Measurements from ENCODE around the gene TMEM41A. TPM values are rescaled to one million over a fixed set of nuclear protein-coding genes. Genes with fewer than 3 reads are reported as not detected.
A peak's percentile ranks its signal among the peaks of the same experiment; 100 is the strongest.

Gene TMEM41A
- total RNA-seq, 1 experiment from 2014 or later = 30.2 TPM

- H3K4me1 ChIP-seq (ENCODE audit: control insufficient read depth, insufficient read depth, low read length) = peaks cover 16% of the 10 kb centered on the region
- no peaks in the 10 kb centered on the region for H3K27me3 ChIP-seq (ENCODE audit: control insufficient read depth, insufficient read depth, low read length)
- peak overlapping the region; percentile 5; the same call in 1 of the 2 replicates for H3K27ac ChIP-seq (ENCODE audit: low read length)
- DNase-seq (ENCODE audit: low read depth, low spot score) (no peak), ATAC-seq (no peak)
- in situ Hi-C loops (cut with HindIII; ENCODE audit: low pct_unique_long_range_greater_than_20kb, low sequenced_read_pairs) (no loop called here), intact Hi-C loops (cut with micrococcal nuclease; ENCODE audit: unreplicated experiment) (no loop called here)
- no TSS peak for BruUV-seq (replicated peaks)
- POLR2A ChIA-PET = no interaction called here
- H3K4me3 ChIP-seq (ENCODE audit: low read depth in 2 of 2, low read length in 2 of 2) = no peak overlapping the region
- CTCF ChIA-PET = interaction anchor here (0.7 kb wide), 1 partner anchor 232 kb away, joined by 4 read pairs; no protein-coding TSS in a partner anchor
- no peaks in the 10 kb centered on the region for H3K9me3 ChIP-seq (ENCODE audit: control insufficient read depth, insufficient read depth, low read depth, low read length)
- H3K36me3 ChIP-seq (ENCODE audit: control insufficient read depth, insufficient read depth, low read length) = no peaks in the 10 kb centered on the region
- TF ChIP-seq CTCF (IDR thresholded peaks at IDR 0.05) (no peak), SIN3A (IDR thresholded peaks at IDR 0.05; ENCODE audit: borderline replicate concordance, insufficient read depth, low read depth, low read length) (no peak), TCF7L2 (IDR thresholded peaks at IDR 0.05; ENCODE audit: low read depth, low read length) (no peak), POLR2AphosphoS5 (IDR thresholded peaks at IDR 0.05; ENCODE audit: low read depth, low read length) (no peak)
- TF ChIP-seq, protein P1, sequence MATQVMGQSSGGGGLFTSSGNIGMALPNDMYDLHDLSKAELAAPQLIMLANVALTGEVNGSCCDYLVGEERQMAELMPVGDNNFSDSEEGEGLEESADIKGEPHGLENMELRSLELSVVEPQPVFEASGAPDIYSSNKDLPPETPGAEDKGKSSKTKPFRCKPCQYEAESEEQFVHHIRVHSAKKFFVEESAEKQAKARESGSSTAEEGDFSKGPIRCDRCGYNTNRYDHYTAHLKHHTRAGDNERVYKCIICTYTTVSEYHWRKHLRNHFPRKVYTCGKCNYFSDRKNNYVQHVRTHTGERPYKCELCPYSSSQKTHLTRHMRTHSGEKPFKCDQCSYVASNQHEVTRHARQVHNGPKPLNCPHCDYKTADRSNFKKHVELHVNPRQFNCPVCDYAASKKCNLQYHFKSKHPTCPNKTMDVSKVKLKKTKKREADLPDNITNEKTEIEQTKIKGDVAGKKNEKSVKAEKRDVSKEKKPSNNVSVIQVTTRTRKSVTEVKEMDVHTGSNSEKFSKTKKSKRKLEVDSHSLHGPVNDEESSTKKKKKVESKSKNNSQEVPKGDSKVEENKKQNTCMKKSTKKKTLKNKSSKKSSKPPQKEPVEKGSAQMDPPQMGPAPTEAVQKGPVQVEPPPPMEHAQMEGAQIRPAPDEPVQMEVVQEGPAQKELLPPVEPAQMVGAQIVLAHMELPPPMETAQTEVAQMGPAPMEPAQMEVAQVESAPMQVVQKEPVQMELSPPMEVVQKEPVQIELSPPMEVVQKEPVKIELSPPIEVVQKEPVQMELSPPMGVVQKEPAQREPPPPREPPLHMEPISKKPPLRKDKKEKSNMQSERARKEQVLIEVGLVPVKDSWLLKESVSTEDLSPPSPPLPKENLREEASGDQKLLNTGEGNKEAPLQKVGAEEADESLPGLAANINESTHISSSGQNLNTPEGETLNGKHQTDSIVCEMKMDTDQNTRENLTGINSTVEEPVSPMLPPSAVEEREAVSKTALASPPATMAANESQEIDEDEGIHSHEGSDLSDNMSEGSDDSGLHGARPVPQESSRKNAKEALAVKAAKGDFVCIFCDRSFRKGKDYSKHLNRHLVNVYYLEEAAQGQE (IDR thresholded peaks at IDR 0.05; ENCODE audit: insufficient read depth in 1 of 2, low read depth in 2 of 2, low read length in 1 of 2) = no peak
Observed at GRCh38 chr3:185539934-185540333, 41.1 kb upstream of the TMEM41A start.

DNA sequence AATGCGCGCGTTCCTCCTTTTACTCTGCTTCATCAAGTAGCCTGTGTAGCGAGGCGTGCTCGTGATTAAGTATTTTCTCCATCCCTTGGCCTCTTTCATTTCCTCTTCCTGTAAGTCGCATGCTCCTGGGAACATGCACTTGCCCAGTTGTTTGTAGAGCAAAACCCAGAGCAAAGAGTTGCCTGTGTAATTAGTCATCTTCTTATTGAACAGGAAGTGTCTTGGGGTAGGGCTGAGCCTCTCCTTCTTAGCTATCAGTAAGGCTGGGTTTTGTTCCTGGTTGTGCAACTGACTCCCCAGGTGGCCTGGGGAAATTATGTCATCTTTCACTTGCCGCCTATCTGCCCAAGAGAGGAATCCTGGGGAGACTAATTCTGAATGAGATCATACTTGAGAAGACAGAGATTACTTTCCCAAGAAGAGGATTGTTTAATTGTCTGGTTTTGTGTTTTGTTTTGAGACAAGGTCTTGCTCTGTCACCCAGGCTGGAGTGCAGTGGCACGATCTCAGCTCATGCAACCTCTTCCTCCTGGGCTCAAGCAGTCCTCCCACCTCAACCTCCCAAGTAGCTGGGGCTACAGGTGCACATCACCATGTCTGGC, 38.6 kb upstream of the TMEM41A start:
- no peaks in the 10 kb centered on the region for H3K9me3 ChIP-seq (ENCODE audit: control insufficient read depth, insufficient read depth, low read depth, low read length)
- ATAC-seq = peak; percentile 94
- H3K36me3 ChIP-seq (ENCODE audit: control insufficient read depth, insufficient read depth, low read length) = no peaks in the 10 kb centered on the region
- H3K27me3 ChIP-seq (ENCODE audit: control insufficient read depth, insufficient read depth, low read length) = no peaks in the 10 kb centered on the region
- H3K27ac ChIP-seq (ENCODE audit: low read length) = peak overlapping the region; percentile 36
- peaks cover 9% of the 10 kb centered on the region for H3K4me1 ChIP-seq (ENCODE audit: control insufficient read depth, insufficient read depth, low read length)
- in situ Hi-C loops (cut with HindIII; ENCODE audit: low pct_unique_long_range_greater_than_20kb, low sequenced_read_pairs) (no loop called here), intact Hi-C loops (cut with micrococcal nuclease; ENCODE audit: unreplicated experiment) (no loop called here)
- ChIA-PET POLR2A (no interaction called here), CTCF (interaction anchor here (1.0 kb wide), 1 partner anchor 76 kb away, joined by 3 read pairs; no protein-coding TSS in a partner anchor)
- BruUV-seq (replicated peaks) = no TSS peak
- TF ChIP-seq TCF7L2 (IDR thresholded peaks at IDR 0.05; ENCODE audit: low read depth, low read length) = no peak
- TF ChIP-seq, protein P1 (IDR thresholded peaks at IDR 0.05; ENCODE audit: insufficient read depth in 1 of 2, low read depth in 2 of 2, low read length in 1 of 2) = no peak
- no peak for TF ChIP-seq SIN3A (IDR thresholded peaks at IDR 0.05; ENCODE audit: borderline replicate concordance, insufficient read depth, low read depth, low read length)
- no peak for TF ChIP-seq CTCF (IDR thresholded peaks at IDR 0.05)
- peak overlapping the region in 1 of 2 experiments; percentile 7; a peak in 1 of 4 replicates for H3K4me3 ChIP-seq (ENCODE audit: low read depth in 2 of 2, low read length in 2 of 2)
- peak; percentile 84 for DNase-seq (ENCODE audit: low read depth, low spot score)

Measured in Panc1 (cell line).